ENCODE results near the gene MSI2. TPM values are rescaled to one million over a fixed set of nuclear protein-coding genes. Genes with fewer than 3 reads are reported as not detected.

Gene MSI2
- total and polyA plus RNA-seq, 9 of the 15 experiments (the other 6 are each of a cell fraction or from before 2014, with no cell fraction given): 4.6 to 61.8 (median 42.4) TPM

DNA sequence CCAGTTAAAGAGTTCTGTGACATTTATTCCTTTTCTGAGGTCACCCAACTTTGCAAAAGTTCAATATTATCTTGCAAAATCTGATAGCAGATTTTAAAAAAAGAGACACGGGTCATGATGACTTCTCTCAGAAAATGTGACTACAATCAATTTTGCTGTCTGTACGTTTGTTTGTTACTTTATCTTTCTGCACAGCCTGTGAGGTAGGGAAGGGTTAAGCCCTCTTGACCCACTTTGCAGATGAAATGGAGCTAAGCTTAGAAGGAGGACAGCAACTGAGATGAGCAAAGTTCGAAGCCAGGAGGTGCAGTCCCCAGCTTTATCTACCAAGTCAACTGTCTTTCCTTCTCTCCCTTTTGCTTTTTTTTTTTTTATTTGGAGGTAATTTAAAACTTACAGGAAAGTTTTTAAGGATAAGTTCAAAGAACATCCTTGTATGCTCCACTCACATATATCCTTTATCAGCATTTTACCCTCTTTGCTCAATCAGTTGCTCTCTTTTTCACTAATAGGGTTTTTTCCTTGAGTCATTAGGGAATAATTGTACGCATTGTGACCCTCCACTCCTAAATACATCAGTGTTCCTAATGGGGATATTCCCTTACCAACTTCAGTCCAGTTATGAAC is 86.8 kb downstream of the MSI2 start (continued):
- TF ChIP-seq, protein P1, sequence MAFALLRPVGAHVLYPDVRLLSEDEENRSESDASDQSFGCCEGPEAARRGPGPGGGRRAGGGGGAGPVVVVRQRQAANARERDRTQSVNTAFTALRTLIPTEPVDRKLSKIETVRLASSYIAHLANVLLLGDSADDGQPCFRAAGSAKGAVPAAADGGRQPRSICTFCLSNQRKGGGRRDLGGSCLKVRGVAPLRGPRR (CRISPR knock-in tag; IDR thresholded peaks at IDR 0.05): no peak
- TF ChIP-seq SIN3B (IDR thresholded peaks at IDR 0.05; ENCODE audit: low read depth): no peak
- TF ChIP-seq ZNF57 (CRISPR knock-in tag; IDR thresholded peaks at IDR 0.05): no peak
- TF ChIP-seq MEIS2 (IDR thresholded peaks at IDR 0.05; ENCODE audit: partially characterized antibody): peak; percentile 78
- TF ChIP-seq ZNF830 (CRISPR knock-in tag; IDR thresholded peaks at IDR 0.05): no peak
- peak; percentile 76 for TF ChIP-seq ZNF316 (IDR thresholded peaks at IDR 0.05)
- no peak for TF ChIP-seq POLR2G (IDR thresholded peaks at IDR 0.05; ENCODE audit: low read depth, low read length)
- TF ChIP-seq, protein P2, sequence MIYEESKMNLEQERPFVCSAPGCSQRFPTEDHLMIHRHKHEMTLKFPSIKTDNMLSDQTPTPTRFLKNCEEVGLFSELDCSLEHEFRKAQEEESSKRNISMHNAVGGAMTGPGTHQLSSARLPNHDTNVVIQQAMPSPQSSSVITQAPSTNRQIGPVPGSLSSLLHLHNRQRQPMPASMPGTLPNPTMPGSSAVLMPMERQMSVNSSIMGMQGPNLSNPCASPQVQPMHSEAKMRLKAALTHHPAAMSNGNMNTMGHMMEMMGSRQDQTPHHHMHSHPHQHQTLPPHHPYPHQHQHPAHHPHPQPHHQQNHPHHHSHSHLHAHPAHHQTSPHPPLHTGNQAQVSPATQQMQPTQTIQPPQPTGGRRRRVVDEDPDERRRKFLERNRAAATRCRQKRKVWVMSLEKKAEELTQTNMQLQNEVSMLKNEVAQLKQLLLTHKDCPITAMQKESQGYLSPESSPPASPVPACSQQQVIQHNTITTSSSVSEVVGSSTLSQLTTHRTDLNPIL (CRISPR knock-in tag; IDR thresholded peaks at IDR 0.05): no peak
- TF ChIP-seq HDAC6 (IDR thresholded peaks at IDR 0.05; ENCODE audit: low read depth, low read length): no peak
- no peak for TF ChIP-seq FOXK2 (conservative IDR thresholded peaks at IDR 0.05 in 1 of 2, IDR thresholded peaks at IDR 0.05 in 1 of 2; ENCODE audit: low read depth in 2 of 2)
- no peak for TF ChIP-seq MAZ (CRISPR knock-in tag; conservative IDR thresholded peaks at IDR 0.05 in 1 of 2, IDR thresholded peaks at IDR 0.05 in 1 of 2)
- no peak for TF ChIP-seq KAT7 (CRISPR knock-in tag; IDR thresholded peaks at IDR 0.05; ENCODE audit: borderline replicate concordance)
- no peak for TF ChIP-seq SNIP1 (IDR thresholded peaks at IDR 0.05; ENCODE audit: low read depth)
- peak; percentile 28; the same call in 1 of the 2 replicates for TF ChIP-seq EP400 (IDR thresholded peaks at IDR 0.05)
- peak; percentile 38; the same call in 1 of the 2 replicates for TF ChIP-seq BCOR (IDR thresholded peaks at IDR 0.05)
- TF ChIP-seq ZNF766 (CRISPR knock-in tag; conservative IDR thresholded peaks at IDR 0.05): no peak
- TF ChIP-seq, protein P3, sequence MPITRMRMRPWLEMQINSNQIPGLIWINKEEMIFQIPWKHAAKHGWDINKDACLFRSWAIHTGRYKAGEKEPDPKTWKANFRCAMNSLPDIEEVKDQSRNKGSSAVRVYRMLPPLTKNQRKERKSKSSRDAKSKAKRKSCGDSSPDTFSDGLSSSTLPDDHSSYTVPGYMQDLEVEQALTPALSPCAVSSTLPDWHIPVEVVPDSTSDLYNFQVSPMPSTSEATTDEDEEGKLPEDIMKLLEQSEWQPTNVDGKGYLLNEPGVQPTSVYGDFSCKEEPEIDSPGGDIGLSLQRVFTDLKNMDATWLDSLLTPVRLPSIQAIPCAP (CRISPR knock-in tag; IDR thresholded peaks at IDR 0.05; ENCODE audit: borderline replicate concordance): no peak
- no peak for TF ChIP-seq POLR2AphosphoS2 (IDR thresholded peaks at IDR 0.05; ENCODE audit: low read length)
- no peak for TF ChIP-seq L3MBTL2 (IDR thresholded peaks at IDR 0.05)
- TF ChIP-seq, protein P4, sequence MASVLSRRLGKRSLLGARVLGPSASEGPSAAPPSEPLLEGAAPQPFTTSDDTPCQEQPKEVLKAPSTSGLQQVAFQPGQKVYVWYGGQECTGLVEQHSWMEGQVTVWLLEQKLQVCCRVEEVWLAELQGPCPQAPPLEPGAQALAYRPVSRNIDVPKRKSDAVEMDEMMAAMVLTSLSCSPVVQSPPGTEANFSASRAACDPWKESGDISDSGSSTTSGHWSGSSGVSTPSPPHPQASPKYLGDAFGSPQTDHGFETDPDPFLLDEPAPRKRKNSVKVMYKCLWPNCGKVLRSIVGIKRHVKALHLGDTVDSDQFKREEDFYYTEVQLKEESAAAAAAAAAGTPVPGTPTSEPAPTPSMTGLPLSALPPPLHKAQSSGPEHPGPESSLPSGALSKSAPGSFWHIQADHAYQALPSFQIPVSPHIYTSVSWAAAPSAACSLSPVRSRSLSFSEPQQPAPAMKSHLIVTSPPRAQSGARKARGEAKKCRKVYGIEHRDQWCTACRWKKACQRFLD (CRISPR knock-in tag; IDR thresholded peaks at IDR 0.05): no peak
- TF ChIP-seq DACH1 (IDR thresholded peaks at IDR 0.05; ENCODE audit: partially characterized antibody): no peak
- TF ChIP-seq, protein P5, sequence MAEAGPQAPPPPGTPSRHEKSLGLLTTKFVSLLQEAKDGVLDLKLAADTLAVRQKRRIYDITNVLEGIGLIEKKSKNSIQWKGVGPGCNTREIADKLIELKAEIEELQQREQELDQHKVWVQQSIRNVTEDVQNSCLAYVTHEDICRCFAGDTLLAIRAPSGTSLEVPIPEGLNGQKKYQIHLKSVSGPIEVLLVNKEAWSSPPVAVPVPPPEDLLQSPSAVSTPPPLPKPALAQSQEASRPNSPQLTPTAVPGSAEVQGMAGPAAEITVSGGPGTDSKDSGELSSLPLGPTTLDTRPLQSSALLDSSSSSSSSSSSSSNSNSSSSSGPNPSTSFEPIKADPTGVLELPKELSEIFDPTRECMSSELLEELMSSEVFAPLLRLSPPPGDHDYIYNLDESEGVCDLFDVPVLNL (CRISPR knock-in tag; IDR thresholded peaks at IDR 0.05; ENCODE audit: low read depth): no peak
- no peak for TF ChIP-seq BCL6 (CRISPR knock-in tag; IDR thresholded peaks at IDR 0.05)
- no peak for TF ChIP-seq ZFX (CRISPR knock-in tag; IDR thresholded peaks at IDR 0.05)

Data from K562 (cell line).